Tibial artery (tissue), 4 donors: Measurements from ENCODE around the gene UST.
"Not testable (repeated sequence)": the region's sequence is repeated elsewhere in the genome, so short reads cannot be mapped to it uniquely, and the experiment has no call there.

Experiments
- DNase-seq, 2 donors: peaks; one replicate each; pipeline ENCODE4 v3.0.0-alpha.2; 2019
- H3K27ac ChIP-seq, 2 donors: fragments of 200-600 bp; sonication (generic) in 1 of 2; 1 replicate in 1 of 2; 2 replicates in 1 of 2; pipeline ENCODE4 v1.5.1; 2018 to 2019; ENCODE audit warnings: mild to moderate bottlenecking in 1 of 2
- H3K27me3 ChIP-seq, 2 donors: fragments of 200-600 bp; sonication (generic) in 1 of 2; one replicate each; pipeline versions ENCODE4 v1.5.1 to v1.6.0; 2016 to 2019
- H3K36me3 ChIP-seq, 3 donors: fragments of 200-600 bp; sonication (generic) in 2 of 3; one replicate each; pipeline ENCODE4 v1.5.1; 2016 to 2019; ENCODE audit warnings: mild to moderate bottlenecking in 2 of 3
- H3K4me1 ChIP-seq, 4 donors: fragments of 200-600 bp; sonication (generic) in 2 of 4; 1 replicate in 3 of 4; 2 replicates in 1 of 4; pipeline ENCODE4 v1.5.1; 2016 to 2019
- H3K4me3 ChIP-seq, 2 donors: fragments of 200-600 bp; sonication (generic) in 1 of 2; 1 replicate in 1 of 2; 2 replicates in 1 of 2; pipeline ENCODE4 v1.5.1; 2018 to 2019; ENCODE audit warnings: mild to moderate bottlenecking in 2 of 2
- H3K9me3 ChIP-seq, 3 donors: fragments of 200-600 bp; sonication (generic) in 1 of 3; one replicate each; pipeline ENCODE4 v1.5.1; 2016 to 2019
- intact Hi-C: fragments of 100-400 bp; cut with DNase I; formaldehyde crosslinking; loops from one replicate; pipeline ENCODE4 v1.15.0; 2023; ENCODE audit warnings: low total_unique reads
- TF ChIP-seq, protein P1 (sequence below), 2 experiments: fragments of 200-600 bp in 1 of 2; fragments of 450-650 bp in 1 of 2; IDR thresholded peaks; one replicate each; pipeline ENCODE4 v1.5.1; 2017 to 2019; ENCODE audit warnings: antibody characterized with exemption in 2 of 2, mild to moderate bottlenecking in 1 of 2, moderate library complexity in 1 of 2

Gene UST

DNA sequence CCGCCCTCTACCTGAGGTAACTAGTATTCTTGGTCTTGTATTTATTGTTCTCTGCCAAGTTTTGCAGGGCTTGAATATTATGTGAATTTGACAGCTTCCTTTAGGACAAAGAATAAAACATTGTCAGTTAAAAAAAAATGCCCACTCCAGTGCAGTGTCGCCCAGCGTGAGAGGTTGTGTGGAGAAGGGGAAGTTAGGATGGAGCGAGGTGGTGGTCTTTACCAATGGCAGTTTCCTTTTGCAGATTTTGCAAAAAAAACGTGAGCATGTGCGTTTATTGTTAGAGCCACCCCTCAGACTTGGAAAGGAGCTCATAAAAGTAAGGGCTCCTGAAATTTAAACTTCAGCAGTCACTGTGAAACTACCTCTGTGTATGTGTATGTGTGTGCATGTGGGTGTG lies 28.3 kb downstream of the UST start:
- Histone ChIP-seq H3K4me1 (peaks cover 0 to 15% (median 2%) of the 10 kb centered on the region in 4 donors), H3K9me3 (no peaks in the 10 kb centered on the region), H3K36me3 (no peaks in the 10 kb centered on the region), H3K27me3 (no peaks in the 10 kb centered on the region), H3K27ac (no peak overlapping the region), H3K4me3 (no peak overlapping the region)
- no peak for DNase-seq
- intact Hi-C loops = no loop called here
- TF ChIP-seq, protein P1, sequence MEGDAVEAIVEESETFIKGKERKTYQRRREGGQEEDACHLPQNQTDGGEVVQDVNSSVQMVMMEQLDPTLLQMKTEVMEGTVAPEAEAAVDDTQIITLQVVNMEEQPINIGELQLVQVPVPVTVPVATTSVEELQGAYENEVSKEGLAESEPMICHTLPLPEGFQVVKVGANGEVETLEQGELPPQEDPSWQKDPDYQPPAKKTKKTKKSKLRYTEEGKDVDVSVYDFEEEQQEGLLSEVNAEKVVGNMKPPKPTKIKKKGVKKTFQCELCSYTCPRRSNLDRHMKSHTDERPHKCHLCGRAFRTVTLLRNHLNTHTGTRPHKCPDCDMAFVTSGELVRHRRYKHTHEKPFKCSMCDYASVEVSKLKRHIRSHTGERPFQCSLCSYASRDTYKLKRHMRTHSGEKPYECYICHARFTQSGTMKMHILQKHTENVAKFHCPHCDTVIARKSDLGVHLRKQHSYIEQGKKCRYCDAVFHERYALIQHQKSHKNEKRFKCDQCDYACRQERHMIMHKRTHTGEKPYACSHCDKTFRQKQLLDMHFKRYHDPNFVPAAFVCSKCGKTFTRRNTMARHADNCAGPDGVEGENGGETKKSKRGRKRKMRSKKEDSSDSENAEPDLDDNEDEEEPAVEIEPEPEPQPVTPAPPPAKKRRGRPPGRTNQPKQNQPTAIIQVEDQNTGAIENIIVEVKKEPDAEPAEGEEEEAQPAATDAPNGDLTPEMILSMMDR (IDR thresholded peaks at IDR 0.05) = no peak

DNA sequence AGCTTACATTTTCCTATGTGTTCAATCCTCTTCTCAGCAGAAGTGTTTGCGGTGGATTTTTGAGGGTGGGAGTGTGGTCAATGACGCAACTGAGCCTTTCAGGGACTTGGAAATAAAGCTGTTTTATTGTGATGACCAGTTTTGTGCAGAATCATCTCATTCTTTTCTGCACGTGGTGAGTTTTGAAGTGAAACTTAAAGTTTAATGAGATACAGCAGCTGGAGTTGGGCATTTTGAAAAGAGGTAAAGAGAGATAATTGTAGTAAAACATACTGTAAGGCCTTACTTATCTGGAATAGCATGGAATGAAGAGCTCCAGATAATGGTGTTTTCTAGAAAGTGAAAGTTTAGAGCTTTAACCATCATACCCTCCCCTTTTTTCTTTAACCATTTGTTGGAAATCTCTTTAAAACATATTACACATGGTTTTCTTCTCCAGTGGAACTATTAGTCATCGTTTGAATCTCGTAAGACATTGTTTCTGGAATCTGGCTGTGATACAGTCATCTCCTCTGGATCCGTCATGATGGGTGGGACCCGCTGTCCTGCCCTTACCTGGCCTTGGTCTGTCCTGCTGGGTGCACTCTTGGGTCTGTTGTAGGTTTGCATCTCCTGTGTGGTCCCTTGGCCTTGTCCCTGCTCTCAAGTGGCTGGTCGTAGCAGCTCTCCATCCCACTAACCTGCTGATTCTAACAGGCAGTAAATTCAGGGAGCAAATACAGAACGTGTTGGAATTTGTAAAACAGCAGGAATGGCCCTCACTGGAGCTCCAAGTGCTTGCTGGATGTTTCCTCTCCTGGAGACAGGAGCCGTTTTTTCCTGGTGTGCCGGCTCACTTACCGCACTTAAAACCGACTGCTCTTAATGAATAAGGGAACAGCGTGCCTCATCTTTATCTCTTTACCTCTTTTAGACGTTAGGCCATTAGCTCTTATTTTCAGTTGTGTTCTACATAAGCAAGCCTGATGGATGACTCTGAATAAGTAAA lies 29.8 kb downstream of the UST start:
- intact Hi-C loops = no loop called here
- peaks cover 0 to 18% (median 2%) of the 10 kb centered on the region in 4 donors for H3K4me1 ChIP-seq
- no peaks in the 10 kb centered on the region for H3K27me3 ChIP-seq
- H3K36me3 ChIP-seq = no peaks in the 10 kb centered on the region
- TF ChIP-seq, protein P1 (IDR thresholded peaks at IDR 0.05) = no peak
- no peak overlapping the region for H3K4me3 ChIP-seq
- no peak for DNase-seq
- H3K9me3 ChIP-seq = no peaks in the 10 kb centered on the region
- H3K27ac ChIP-seq = peak overlapping the region in 1 of 2 donors; percentile 29

DNA sequence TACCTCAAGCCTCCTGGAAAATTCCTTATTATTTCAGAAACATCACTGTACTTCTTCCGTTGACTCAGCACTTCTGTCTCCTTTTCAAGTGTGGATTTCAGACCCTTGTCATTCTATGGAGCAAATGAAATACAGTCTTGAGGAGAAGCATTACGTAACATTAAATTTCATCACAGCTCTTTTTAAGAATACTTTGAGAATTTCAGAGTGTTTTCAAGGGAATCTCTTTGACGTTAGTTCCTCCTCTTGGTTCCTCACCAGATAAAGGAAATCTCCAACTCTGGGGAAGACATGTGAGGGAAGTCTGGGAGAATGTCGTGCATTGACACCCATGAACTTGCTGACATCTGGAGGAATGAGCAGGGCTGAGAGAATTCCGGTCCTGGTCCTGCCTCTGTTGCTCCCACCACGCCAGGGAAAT lies 32.3 kb downstream of the UST start:
- intact Hi-C loops = no loop called here
- TF ChIP-seq, protein P1 (IDR thresholded peaks at IDR 0.05) = no peak
- no peaks in the 10 kb centered on the region for H3K27me3 ChIP-seq
- no peak for DNase-seq
- no peaks in the 10 kb centered on the region for H3K9me3 ChIP-seq
- no peaks in the 10 kb centered on the region for H3K36me3 ChIP-seq
- H3K4me1 ChIP-seq = peaks cover 0 to 27% (median 2%) of the 10 kb centered on the region in 4 donors
- no peak overlapping the region for H3K4me3 ChIP-seq
- H3K27ac ChIP-seq = no peak overlapping the region

DNA sequence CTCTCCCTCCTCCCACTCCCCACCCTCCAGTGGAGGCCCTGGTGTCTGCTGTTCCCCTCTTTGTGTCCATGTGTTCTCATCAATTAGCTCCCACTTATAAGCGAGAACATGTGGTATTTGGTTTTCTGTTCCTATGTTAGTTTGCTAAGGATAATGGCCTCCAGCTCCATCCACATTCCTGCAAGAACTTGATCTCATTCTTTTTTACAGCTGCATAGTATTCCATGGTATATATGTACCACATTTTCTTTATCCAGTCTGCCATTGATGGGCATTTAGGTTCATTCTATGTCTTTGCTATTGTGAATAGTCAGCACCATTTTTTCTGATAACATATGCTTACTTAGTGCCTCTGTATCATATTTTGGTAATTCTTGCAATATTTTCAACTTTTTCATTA lies 33.6 kb downstream of the UST start:
- H3K9me3 ChIP-seq, H3K27ac ChIP-seq, intact Hi-C loops, H3K27me3 ChIP-seq, H3K36me3 ChIP-seq, DNase-seq, H3K4me3 ChIP-seq: not testable (repeated sequence)
- peaks cover 0 to 27% (median 2%) of the 10 kb centered on the region in 4 donors for H3K4me1 ChIP-seq

DNA sequence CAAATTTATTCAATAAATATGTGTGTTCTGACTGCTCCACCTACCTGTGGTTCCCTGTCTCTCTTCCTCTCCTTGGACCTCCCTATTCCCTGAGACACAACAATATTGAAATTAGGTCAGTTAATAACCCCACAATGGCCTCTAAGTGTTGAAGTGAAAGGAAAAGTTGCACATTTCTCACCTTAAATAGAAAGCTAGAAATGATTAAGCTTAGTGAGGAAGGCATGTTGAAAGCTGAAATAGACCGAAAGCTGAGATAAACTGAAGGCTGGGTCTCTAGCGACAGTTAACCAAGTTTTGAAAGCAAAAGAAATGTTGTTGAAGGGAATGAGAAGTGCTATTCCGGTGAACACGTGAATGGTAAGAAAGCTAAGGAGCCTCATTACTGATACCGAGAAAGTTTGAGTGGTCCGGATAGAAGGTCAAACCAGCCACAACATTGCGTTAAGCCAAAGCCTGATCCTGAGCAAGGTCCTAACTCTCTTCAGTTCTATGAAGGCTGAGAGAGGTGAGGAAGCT lies 34.1 kb downstream of the UST start:
- no peak overlapping the region for H3K27ac ChIP-seq
- peaks cover 0 to 23% (median 2%) of the 10 kb centered on the region in 4 donors for H3K4me1 ChIP-seq
- H3K36me3 ChIP-seq = no peaks in the 10 kb centered on the region
- intact Hi-C loops = no loop called here
- no peaks in the 10 kb centered on the region for H3K9me3 ChIP-seq
- no peak for DNase-seq
- TF ChIP-seq, protein P1 (IDR thresholded peaks at IDR 0.05) = no peak
- H3K4me3 ChIP-seq = no peak overlapping the region
- H3K27me3 ChIP-seq = no peaks in the 10 kb centered on the region

DNA sequence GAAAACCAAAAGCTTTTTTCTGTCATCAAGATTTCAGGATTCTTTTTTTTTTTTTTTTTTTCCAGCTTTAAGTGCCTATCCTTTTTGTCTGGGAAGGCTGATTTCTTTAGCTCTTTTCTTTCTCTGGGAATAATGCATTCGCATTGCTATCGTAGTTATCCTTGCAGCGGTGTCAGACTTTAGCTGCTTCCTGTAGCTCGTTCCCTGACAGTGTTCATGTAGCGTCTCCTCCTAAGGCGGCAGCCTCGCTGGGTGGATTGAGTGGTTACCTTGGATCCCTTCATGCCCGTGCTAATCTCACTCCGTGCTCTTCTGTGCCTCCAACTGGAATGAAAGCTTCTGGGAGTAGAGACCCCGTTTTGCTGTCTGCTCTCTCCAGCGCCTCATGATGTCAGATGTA lies 43.1 kb downstream of the UST start:
- H3K36me3 ChIP-seq = no peaks in the 10 kb centered on the region
- no peak overlapping the region for H3K4me3 ChIP-seq
- H3K27ac ChIP-seq = no peak overlapping the region
- no peaks in the 10 kb centered on the region for H3K27me3 ChIP-seq
- TF ChIP-seq, protein P1 (IDR thresholded peaks at IDR 0.05) = no peak
- peaks cover 0 to 13% (median 0%) of the 10 kb centered on the region in 3 donors for H3K9me3 ChIP-seq
- no peak for DNase-seq
- intact Hi-C loops = no loop called here
- peaks cover 0 to 5% (median 1%) of the 10 kb centered on the region in 4 donors for H3K4me1 ChIP-seq
